GM12873 (cell line): ENCODE measurements around the gene FMO1.
A peak's percentile ranks its signal among the peaks of the same experiment; 100 is the strongest.

ENCODE experiments used
- TF ChIP-seq, protein P1 (sequence below): IDR thresholded peaks from 2 replicates; pipeline ENCODE4 v1.5.1; 2012; ENCODE audit warnings: low read depth, mild to moderate bottlenecking, moderate library complexity, low read length, control low read depth; ENCODE audit not compliant: insufficient read depth; ENCODE audit errors: missing control alignments

FMO1 gene

DNA sequence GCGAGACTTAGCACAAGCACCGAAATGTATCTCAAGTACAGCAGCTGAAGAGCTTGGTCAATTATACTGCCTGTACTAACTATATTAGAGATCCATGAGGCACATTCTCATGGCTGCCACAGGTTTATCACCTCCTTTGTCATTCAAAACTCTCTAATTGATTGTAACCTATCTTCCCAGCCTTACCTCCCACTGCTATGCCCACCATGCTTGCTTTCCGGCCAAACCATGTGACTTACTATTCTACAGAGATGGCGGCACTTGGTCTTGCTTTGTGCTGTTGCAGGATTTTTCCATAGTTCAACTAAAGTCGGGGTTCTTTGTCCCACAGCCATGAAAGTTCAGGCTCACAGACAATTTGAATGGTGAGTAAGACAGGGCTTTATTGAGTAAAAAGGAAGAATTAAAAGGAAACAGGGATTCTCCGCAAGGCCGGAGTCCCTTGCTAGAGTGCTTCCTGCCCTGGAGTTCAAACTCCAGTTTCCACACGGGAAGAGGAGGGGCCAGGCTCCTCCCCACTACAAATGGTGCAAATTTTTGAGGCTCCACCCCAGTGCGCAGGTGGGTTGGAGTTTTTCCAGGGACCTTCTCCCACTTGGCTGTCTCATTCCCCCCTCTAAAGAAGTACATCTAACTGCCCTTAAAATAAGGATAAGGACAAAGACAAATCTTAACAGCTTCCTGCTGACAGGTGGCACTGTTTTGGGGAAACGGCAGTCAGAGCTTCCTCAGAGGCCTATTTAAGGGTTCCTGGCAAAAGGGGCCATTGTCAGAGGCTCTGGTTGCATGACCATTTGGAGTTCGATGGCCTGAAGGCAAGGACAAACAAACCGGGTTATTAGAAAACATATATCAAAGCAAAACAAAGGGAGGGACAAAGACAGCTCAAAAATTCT lies 34.5 kb upstream of the FMO1 start:
- TF ChIP-seq, protein P1, sequence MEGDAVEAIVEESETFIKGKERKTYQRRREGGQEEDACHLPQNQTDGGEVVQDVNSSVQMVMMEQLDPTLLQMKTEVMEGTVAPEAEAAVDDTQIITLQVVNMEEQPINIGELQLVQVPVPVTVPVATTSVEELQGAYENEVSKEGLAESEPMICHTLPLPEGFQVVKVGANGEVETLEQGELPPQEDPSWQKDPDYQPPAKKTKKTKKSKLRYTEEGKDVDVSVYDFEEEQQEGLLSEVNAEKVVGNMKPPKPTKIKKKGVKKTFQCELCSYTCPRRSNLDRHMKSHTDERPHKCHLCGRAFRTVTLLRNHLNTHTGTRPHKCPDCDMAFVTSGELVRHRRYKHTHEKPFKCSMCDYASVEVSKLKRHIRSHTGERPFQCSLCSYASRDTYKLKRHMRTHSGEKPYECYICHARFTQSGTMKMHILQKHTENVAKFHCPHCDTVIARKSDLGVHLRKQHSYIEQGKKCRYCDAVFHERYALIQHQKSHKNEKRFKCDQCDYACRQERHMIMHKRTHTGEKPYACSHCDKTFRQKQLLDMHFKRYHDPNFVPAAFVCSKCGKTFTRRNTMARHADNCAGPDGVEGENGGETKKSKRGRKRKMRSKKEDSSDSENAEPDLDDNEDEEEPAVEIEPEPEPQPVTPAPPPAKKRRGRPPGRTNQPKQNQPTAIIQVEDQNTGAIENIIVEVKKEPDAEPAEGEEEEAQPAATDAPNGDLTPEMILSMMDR: peak; percentile 2

DNA sequence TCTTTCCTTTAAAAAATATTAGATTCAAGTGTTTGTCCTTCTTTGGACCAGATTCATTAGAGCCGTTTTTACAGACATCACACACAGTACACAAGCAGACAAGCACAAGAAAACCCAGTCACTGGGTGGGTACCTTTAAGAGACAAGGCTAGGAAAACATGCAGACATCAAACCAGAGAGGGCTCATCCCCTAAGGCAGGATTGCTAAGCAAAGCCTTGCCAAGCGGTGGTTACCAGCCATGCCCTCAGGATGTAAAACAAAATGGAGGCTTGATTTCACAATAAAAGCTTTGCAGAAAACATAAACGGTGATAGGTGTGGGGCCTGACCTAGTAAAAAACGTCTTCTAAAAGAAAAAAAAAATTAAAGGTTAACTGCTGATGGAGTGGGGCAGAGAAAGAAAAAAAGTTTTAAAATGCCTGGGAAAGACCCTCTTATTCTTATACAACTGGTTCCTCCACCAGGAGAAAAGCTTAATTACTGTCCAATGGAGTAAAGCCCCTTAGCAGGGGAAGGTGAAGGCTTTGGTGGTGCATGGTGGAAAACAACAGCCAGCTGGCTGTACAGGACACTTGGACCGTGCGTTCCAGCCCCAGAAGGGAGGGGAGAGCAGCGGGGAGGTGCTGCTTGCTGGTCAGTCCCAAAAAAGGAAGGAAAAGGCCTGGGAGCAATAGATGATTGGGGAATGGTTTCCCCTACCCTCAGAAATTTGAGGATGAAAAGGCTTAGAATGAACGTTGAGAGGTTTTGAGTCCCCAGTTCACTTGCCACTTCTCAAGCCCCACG lies 30.4 kb upstream of the FMO1 start:
- TF ChIP-seq, protein P1: no peak

DNA sequence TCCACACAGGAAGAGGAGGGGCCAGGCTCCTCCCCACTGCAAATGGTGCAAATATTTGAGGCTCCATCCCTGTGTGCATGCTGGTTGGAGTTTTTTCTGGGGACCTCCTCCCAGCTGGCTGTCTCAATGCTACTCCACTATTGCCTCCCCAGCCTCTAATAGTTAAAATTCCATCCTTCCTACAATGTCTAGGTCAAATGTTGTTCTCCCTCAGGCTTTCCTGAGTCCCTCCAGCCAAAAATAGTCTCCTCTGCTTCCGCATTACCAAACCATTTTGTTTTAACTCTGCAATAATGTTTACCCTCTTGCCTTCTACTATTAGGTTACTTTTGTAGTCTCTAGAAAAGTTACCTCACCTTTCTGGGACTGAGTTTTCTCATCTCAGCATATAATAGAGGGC lies 29.6 kb upstream of the FMO1 start:
- TF ChIP-seq, protein P1: no peak

DNA sequence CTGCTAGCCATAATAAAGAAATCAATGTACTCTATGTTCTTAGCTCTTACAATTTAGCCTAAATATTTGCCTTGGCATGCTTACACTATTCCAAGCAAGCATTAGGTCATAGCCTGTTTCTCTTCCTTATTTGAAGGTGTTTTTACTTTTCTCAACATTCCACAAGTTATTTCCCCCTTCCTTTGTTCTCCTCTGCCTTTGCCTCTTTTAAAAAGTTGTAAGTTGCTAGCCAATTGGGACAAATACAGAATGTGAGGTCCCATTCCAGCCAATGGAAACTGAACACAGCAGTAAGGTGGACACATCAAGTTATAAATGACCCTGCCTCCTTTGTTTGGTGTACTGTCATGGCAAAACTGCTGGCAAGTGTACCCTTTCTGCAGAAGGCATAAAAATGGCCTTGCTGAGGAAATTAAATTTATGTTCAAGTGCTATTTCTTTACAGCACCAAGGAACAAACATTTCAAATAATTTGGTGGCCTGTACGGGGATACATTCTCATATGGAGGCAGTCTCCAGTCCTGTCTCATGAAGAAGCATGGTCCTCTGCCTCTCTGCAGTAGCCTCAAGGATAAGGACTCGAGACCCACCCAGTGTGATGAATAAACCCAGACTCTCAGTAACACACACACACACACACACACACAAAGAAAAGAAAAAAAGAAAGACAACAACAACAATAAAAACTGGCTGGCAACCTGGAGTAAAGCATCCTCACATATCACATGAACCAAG lies 28.8 kb upstream of the FMO1 start:
- TF ChIP-seq, protein P1: no peak

DNA sequence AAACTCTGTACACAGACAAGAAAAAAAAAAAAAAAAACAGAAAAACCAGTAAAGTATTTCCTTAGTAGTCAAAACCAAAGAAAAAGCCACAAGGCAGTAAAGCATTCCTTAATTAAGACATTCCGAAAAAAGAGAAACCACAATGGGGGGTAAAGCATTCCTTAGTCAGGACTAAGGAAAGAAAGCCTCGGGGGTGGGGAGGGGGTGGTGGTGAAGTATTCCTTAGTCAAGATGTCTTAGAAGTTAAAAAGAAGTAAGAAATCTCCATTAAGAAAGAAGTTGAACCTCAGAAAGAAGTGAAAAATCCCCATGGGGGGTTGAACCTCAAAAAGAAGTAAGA lies 28.2 kb upstream of the FMO1 start:
- TF ChIP-seq, protein P1: no peak

DNA sequence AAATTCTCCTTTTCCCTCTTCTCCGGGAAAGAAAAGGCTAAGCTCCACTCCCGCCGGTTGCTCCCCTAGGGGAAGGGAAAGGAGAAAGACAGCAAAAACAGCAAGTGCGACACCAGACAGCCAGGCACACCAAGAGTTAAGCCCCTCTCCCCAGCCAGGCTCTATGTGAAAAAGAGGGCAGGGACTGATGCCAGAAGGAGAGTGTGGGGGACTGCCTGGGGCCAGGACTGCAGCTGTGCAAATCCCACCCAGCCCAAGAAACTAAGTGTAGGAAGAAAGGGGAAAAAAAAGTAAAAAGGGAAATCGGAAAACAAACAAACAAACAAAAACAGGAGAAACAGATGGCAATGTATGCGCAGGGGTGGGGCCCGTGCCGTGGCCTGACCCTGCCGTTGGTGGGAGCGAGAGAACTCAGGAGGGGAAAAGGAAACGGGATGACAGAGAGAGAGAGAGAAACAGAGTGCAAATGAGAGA lies 27.7 kb upstream of the FMO1 start:
- TF ChIP-seq, protein P1: no peak
